Dedifferentiated amniotic fluid mesenchymal stem cell (primary cell): ENCODE results near the gene NBAS.
"Not testable (repeated sequence)": the region's sequence is repeated elsewhere in the genome, so short reads cannot be mapped to it uniquely, and the experiment has no call there.

ENCODE experiments used
- DNase-seq: peaks from one replicate; pipeline ENCODE4 v3.0.0-alpha.2; 2016; ENCODE audit errors: extremely low spot score

The NBAS gene

DNA sequence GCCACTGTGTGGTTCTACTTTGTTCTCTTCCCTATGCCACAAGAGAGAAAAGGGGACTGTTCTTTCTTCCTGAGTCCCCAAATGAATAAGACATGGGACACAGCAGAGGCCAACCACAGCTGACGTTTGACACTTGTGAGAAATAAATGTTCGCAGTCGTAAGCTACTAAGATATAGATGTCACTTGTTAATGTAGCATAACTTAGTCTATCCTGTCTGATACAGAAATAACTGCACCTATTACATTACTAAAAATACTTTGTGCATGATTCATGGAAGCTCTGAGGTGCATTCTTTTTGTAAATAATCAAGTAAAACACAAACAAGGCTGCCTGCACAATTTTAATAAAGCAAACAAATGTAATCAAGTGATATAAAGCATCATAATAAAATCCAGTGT is 148.8 kb downstream of the NBAS start:
- DNase-seq, result no peak

- DNase-seq, result no peak
These were observed 150.2 kb downstream of the NBAS start for GRCh38 chr2:15410884-15411283.

GRCh38 chr2:15408759-15409158 is 152.4 kb downstream of the NBAS start:
- no peak for DNase-seq

DNA sequence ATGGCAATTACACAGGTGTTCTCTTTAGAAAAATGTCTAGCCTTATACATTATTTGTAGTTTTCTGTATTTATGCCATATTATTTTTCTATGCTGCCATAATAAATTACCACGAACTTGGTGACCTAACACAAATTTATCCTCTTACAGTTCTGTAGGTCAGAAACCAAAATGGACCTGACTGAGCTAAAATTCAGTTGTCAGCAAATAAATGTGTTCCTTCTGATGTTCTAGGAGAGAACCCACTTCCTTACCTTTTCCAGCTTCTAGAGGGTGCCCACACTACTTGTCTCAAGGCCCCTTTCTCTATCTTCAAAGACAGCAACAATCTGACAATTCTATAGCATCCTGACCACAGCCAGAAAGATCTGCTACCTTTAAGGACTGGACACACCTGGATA is 153.5 kb downstream of the NBAS start:
- no peak for DNase-seq

DNA sequence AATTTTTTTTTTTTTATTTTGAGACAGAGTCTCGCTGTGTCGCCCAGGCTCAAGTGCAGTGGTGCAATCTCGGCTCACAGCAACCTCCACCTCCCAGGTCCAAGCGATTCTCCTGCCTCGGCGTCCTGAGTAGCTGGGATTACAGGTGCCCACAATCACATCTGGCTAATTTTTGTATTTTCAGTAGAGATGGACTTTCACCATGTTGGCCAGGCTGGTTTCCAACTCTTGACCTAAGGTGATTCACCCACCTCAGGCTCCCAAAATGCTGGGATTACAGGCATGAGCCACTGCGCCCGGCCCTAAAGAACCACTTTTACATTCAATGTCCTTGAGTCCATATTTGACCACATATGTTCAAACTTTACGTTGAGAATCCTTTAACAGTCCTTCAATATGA is 156.6 kb downstream of the NBAS start:
- DNase-seq, result not testable (repeated sequence)

- no peak for DNase-seq
These were observed 160.8 kb downstream of the NBAS start for GRCh38 chr2:15400240-15400826.

GRCh38 chr2:15399241-15399640 is 161.9 kb downstream of the NBAS start:
- DNase-seq, result no peak

- DNase-seq, result peak; percentile 47
These were observed 169.4 kb downstream of the NBAS start for GRCh38 chr2:15391751-15392150.

- no peak for DNase-seq
These were observed 171.2 kb downstream of the NBAS start for GRCh38 chr2:15389895-15390294.

DNA sequence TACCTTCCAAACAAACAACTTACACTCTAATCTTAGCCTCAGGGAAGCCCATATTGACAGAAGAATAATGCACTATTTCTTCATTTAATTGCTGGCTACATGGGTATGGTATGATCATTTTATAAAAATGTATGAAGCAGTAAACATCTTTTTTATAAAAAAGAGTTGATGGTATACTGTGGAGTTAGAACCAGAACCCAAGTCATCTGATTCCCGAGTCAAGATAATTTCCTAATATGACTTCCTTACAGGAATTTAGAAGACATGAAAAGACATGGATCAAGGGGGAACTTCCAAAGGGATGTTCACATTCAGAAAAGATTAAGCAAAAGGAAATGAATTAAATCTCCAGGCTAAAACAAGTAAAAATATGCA is 171.8 kb downstream of the NBAS start:
- no peak for DNase-seq

DNA sequence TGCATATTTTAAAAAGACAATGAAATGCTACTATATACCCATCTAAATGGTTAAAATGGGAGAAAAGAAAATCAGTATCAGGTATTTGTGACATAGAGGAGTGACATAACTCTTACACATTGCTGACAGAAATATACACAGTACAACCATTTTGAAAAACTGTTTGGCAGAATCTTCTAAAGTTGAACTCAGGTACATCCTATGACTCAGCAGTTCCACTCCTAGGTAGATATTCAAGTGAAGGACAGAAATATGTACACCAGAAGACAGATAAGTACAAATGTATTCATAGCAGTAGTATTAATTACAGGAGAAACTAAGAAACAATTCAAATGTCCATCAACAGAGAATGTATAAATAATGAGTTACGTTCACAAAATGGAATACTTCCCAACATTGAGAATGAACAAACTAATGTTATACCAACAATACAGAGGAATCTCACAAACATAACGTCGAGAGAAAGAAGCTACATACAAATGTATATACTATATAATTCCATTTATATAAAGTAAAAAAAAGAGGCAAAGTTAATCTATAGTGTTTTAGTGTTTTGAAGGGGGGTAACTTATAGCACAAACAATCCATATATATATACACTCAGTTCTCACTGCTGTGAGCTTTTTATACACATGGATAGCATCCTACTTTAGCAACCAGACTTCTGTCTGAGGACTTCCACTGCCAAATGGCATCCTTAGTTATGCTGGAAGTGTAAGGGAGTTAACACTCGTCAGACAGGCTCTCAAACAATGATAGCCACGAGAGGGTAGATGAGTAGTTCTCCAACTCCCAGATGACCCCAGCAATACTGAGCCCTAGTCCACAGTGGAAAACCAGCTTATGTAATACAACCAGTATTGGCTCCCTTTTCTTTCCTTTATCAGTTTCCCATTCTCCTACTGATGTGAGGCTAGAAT is 172.5 kb downstream of the NBAS start:
- DNase-seq, result no peak

- DNase-seq, result no peak
These were observed 175.9 kb downstream of the NBAS start for GRCh38 chr2:15385184-15385583.

GRCh38 chr2:15383695-15384350 is 177.3 kb downstream of the NBAS start:
- DNase-seq, result no peak

DNA sequence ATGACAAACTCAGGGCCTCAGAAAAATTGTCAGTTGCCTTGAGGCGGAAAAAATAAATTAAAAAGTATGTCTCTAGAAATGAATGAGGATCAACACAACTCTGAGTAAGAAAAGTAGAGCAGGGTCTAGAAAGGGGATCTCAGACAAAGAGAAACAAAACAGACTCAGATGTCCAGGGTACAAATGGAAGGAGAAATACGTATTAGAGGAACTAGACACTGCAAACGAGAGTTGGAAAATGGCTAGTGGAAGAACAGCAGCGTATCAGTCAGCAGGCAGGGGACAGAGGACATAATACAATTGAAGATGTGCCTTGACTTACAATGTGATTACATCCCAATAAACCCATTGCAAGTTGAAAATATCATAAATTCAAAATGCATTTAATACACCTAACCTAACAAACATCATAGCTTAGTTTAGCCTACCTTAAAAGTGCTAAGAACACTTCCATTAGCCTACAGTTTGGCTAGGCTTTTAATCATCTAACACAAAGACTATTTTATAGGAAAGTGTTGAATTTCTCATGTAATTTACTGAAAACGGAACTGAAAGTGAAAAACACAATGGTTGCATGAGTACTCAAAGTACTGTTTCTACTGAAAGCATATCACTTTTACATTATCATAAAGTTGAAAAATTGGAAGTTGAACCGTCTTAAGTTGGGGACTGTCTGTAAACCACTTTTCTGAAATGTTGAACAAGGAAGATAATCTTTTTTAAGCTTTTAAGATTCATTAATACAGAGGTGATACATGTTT is 182.8 kb downstream of the NBAS start:
- DNase-seq, result no peak

DNA sequence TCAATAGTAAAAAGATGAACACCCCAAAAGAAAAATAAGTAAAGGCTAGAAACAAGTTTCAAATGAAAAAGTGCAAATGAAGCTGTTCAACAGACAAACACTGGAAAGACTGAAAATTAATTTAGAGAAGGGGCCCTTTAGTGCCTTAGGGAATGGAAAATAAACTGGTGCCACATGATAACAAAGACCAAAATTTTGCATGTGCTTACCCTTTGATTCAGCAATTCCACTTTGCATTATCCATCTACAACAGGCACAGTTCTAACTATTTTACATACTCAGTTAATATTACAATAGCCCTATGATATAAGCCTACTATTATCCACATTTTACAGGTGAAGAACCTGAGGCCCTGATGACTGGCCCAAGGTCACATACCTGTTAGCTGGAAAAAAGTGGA is 183.9 kb downstream of the NBAS start:
- no peak for DNase-seq

- no peak for DNase-seq
These were observed 189.1 kb downstream of the NBAS start for GRCh38 chr2:15372019-15372418.

DNA sequence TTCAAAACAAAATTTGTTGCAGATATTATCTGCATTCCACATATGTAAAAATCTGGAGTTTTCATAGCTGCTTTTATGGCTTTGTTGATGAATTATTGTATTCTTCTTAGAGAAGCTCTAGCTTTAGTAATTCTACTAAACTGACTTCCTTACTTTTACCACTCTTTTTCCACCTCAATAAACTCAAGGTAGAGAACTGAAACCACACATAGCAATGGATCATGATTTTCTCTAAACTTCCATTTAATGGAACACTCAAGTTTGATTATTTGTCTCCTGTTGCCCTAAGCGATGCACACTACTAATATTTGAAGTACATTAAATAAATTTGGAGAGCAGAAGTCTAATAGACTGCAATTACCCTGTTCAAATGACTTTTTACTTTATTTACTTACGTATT is 192.0 kb downstream of the NBAS start:
- no peak for DNase-seq

GRCh38 chr2:15367715-15368114 is 193.4 kb downstream of the NBAS start:
- no peak for DNase-seq

GRCh38 chr2:15367205-15367604 is 193.9 kb downstream of the NBAS start:
- DNase-seq, result no peak

- DNase-seq, result no peak
These were observed 195.7 kb downstream of the NBAS start for GRCh38 chr2:15365411-15365810.

- DNase-seq, result no peak
These were observed 196.6 kb downstream of the NBAS start for GRCh38 chr2:15364561-15364960.

GRCh38 chr2:15363734-15364133 is 197.4 kb downstream of the NBAS start:
- no peak for DNase-seq
